Loucy (cell line): ENCODE results near the gene FURIN.

Experiments
- CTCF ChIP-seq: fragments of 200-600 bp; sonication (generic); conservative IDR thresholded peaks from 2 replicates; pipeline ENCODE4 v1.5.1; 2014; ENCODE audit warnings: mild to moderate bottlenecking, antibody characterized with exemption, low read length
- EZH2phosphoT487 ChIP-seq: fragments of 200-600 bp; IDR thresholded peaks from 2 replicates; pipeline ENCODE4 v1.6.1; 2018; ENCODE audit warnings: antibody characterized with exemption, mild to moderate bottlenecking, moderate library complexity, borderline replicate concordance

- TF ChIP-seq CTCF (no peak), EZH2phosphoT487 (no peak)
Observed at GRCh38 chr15:90863987-90864386, 4.4 kb upstream of the FURIN start.
